HG02678 (cell line): ENCODE measurements around the gene DIABLO.
"Not testable (repeated sequence)": the region's sequence is repeated elsewhere in the genome, so short reads cannot be mapped to it uniquely, and the experiment has no call there.

Experiments used
- ATAC-seq: cut with Tn5 transposase; IDR thresholded peaks from one replicate; pipeline ENCODE4 v1.9.1; 2021; ENCODE audit warnings: mild to moderate bottlenecking, moderate library complexity; ENCODE audit not compliant: unreplicated experiment

The DIABLO gene

GRCh38 chr12:122215771-122216170 is 10.1 kb downstream of the DIABLO start:
- ATAC-seq, result no peak

- no peak for ATAC-seq
Measured at GRCh38 chr12:122208073-122208820, 17.6 kb downstream of the DIABLO start.

- ATAC-seq, result no peak
Measured at GRCh38 chr12:122207391-122207790, 18.5 kb downstream of the DIABLO start.

- no peak for ATAC-seq
Measured at GRCh38 chr12:122206976-122207375, 18.9 kb downstream of the DIABLO start.

GRCh38 chr12:122206111-122206881 is 19.6 kb downstream of the DIABLO start:
- no peak for ATAC-seq

GRCh38 chr12:122205053-122205925 is 20.6 kb downstream of the DIABLO start:
- no peak for ATAC-seq

- no peak for ATAC-seq
Measured at GRCh38 chr12:122204167-122205052, 21.4 kb downstream of the DIABLO start.

- ATAC-seq, result no peak
Measured at GRCh38 chr12:122203301-122204166, 22.3 kb downstream of the DIABLO start, which contains the start of gene B3GNT4. B3GNT4 (plus strand) TSS chr12:122203709; CDS start chr12:122204619, 910 bp downstream.

GRCh38 chr12:122202811-122203210 is 23.0 kb downstream of the DIABLO start:
- ATAC-seq, result not testable (repeated sequence)

- ATAC-seq, result no peak
Measured at GRCh38 chr12:122202017-122202416, 23.8 kb downstream of the DIABLO start.

- no peak for ATAC-seq
Measured at GRCh38 chr12:122201381-122201780, 24.5 kb downstream of the DIABLO start.

- no peak for ATAC-seq
Measured at GRCh38 chr12:122200541-122201175, 25.2 kb downstream of the DIABLO start.

GRCh38 chr12:122199484-122200355 is 26.1 kb downstream of the DIABLO start:
- no peak for ATAC-seq

GRCh38 chr12:122197612-122197966 is 28.3 kb downstream of the DIABLO start:
- no peak for ATAC-seq

GRCh38 chr12:122195405-122195804 is 30.4 kb downstream of the DIABLO start:
- no peak for ATAC-seq

- no peak for ATAC-seq
Measured at GRCh38 chr12:122194804-122195203, 31.0 kb downstream of the DIABLO start.

GRCh38 chr12:122192441-122192840 is 33.4 kb downstream of the DIABLO start:
- no peak for ATAC-seq
